HG03196 (cell line): ENCODE measurements around the gene CACNB4.

ENCODE experiments used
- ATAC-seq: cut with Tn5 transposase; IDR thresholded peaks from one replicate; pipeline ENCODE4 v1.9.1; 2021; ENCODE audit not compliant: unreplicated experiment

Gene CACNB4

GRCh38 chr2:151793123-151793522, 305.7 kb downstream of the CACNB4 start:
- no peak for ATAC-seq

- no peak for ATAC-seq
Measured at GRCh38 chr2:151792589-151792988, 306.3 kb downstream of the CACNB4 start.

GRCh38 chr2:151791545-151791944, 307.3 kb downstream of the CACNB4 start:
- ATAC-seq, result no peak

- ATAC-seq, result no peak
Measured at GRCh38 chr2:151790689-151791088, 308.2 kb downstream of the CACNB4 start.

GRCh38 chr2:151789055-151789834, 309.6 kb downstream of the CACNB4 start:
- no peak for ATAC-seq

GRCh38 chr2:151786483-151786882, 312.4 kb downstream of the CACNB4 start:
- ATAC-seq, result no peak

- no peak for ATAC-seq
Measured at GRCh38 chr2:151786077-151786476, 312.8 kb downstream of the CACNB4 start.

GRCh38 chr2:151783133-151783520, 315.7 kb downstream of the CACNB4 start:
- ATAC-seq, result no peak
